HCT116 (cell line): ENCODE measurements around the gene ZNF580. TPM values are rescaled to one million over a fixed set of nuclear protein-coding genes. Genes with fewer than 3 reads are reported as not detected.

Experiments
- ATAC-seq: fragments of 200-7000 bp; cut with Tn5 transposase; 2 replicates; pipeline ENCODE4 v1.9.1; 2020; ENCODE audit warnings: mild to moderate bottlenecking, moderate library complexity
- BruUV-seq: library from RNA; stranded (reverse); fragments of 400-500 nt; replicated peaks from 2 replicates; lab custom pipeline; 2021; lab: Mats Ljungman, UMichigan
- CTCF ChIA-PET: fragments of 300-600 bp; sonication (Branson Sonifier 250); formaldehyde crosslinking; loops from one replicate; lab custom pipeline; 2021; ENCODE audit warnings: antibody characterized with exemption; lab: Charles Lee
- POLR2A ChIA-PET: fragments of 300-600, 350-600 bp; sonication (Branson Sonifier 250); formaldehyde crosslinking; loops from one replicate; lab custom pipeline; 2021; ENCODE audit warnings: antibody characterized with exemption; lab: Charles Lee
- RAD21 ChIA-PET, 2 experiments: fragments of 300-600 bp; sonication (Branson Sonifier 250); formaldehyde crosslinking; loops; one replicate each; lab custom pipeline; 2023; ENCODE audit warnings: low total read pairs in 2 of 2; ENCODE audit not compliant: uncharacterized antibody in 2 of 2, unreplicated experiment in 2 of 2, low non-redundant PET in 1 of 2; lab: Charles Lee
- DNase-seq: peaks from one replicate; pipeline ENCODE4 v3.0.0-alpha.2; 2010; ENCODE audit warnings: low read depth, low spot score
- H2AFZ ChIP-seq: fragments of 200-600 bp; shearing (Covaris generic), sonication (generic); 2 replicates; pipeline ENCODE4 v1.6.1; 2017; ENCODE audit warnings: low read depth, mixed run types, mixed read lengths, antibody characterized with exemption, low read length; ENCODE audit not compliant: poor library complexity, severe bottlenecking
- H3K27ac ChIP-seq: 2 replicates; pipeline ENCODE4 v1.5.1; 2012; ENCODE audit warnings: low read depth, low read length
- H3K27me3 ChIP-seq: fragments of 200-600 bp; sonication (generic); 2 replicates; pipeline ENCODE4 v1.6.1; 2016; ENCODE audit warnings: mixed run types, low read length, mixed read lengths; ENCODE audit not compliant: insufficient read depth
- H3K36me3 ChIP-seq, 2 experiments: fragments of 200-500 bp in 1 of 2; fragments of 200-600 bp in 1 of 2; sonication (Bioruptor generic) in 1 of 2; sonication (generic) in 1 of 2; 2 replicates each; pipeline versions ENCODE4 v1.5.1 to v1.6.1; 2014 to 2016; ENCODE audit warnings: low read length in 2 of 2, inconsistent platforms in 1 of 2, mixed read lengths in 1 of 2, mixed run types in 1 of 2; ENCODE audit not compliant: insufficient read depth in 2 of 2, control insufficient read depth in 1 of 2
- H3K4me1 ChIP-seq, 2 experiments: fragments of 200-600 bp in 1 of 2; sonication (generic) in 1 of 2; 2 replicates each; pipeline versions ENCODE4 v1.5.1 to v1.6.1; 2012 to 2017; ENCODE audit warnings: low read length in 2 of 2, inconsistent platforms in 1 of 2, mild to moderate bottlenecking in 1 of 2, mixed read lengths in 1 of 2, mixed run types in 1 of 2, moderate library complexity in 1 of 2; ENCODE audit not compliant: insufficient read depth in 2 of 2, control insufficient read depth in 1 of 2
- H3K4me2 ChIP-seq: fragments of 200-600 bp; sonication (generic); 2 replicates; pipeline ENCODE4 v1.6.1; 2017; ENCODE audit warnings: mixed run types, low read length, mixed read lengths
- H3K4me3 ChIP-seq, 2 experiments: fragments of 200-600 bp in 1 of 2; sonication (generic) in 1 of 2; replicated peaks in 1 of 2; 2 replicates each; pipeline ENCODE4 v1.5.1; 2011 to 2016; ENCODE audit warnings: low read length in 2 of 2, control low read depth in 1 of 2, low read depth in 1 of 2, mild to moderate bottlenecking in 1 of 2, mixed read lengths in 1 of 2, mixed run types in 1 of 2
- H3K79me2 ChIP-seq: fragments of 200-600 bp; sonication (generic); 2 replicates; pipeline ENCODE4 v1.6.1; 2017; ENCODE audit warnings: mild to moderate bottlenecking, mixed run types, low read length, moderate library complexity, mixed read lengths; ENCODE audit not compliant: insufficient read depth
- H3K9ac ChIP-seq: fragments of 200-600 bp; sonication (generic); 2 replicates; pipeline ENCODE4 v1.6.1; 2016; ENCODE audit warnings: low read length, mixed read lengths
- H3K9me2 ChIP-seq: fragments of 200-600 bp; sonication (generic), shearing (Covaris generic); 2 replicates; pipeline ENCODE4 v1.6.1; 2017; ENCODE audit warnings: mixed run types, mild to moderate bottlenecking, moderate library complexity; ENCODE audit not compliant: insufficient read depth
- H3K9me3 ChIP-seq, 2 experiments: fragments of 200-500 bp in 1 of 2; fragments of 200-600 bp in 1 of 2; sonication (Bioruptor generic) in 1 of 2; sonication (generic) in 1 of 2; 2 replicates each; pipeline ENCODE4 v1.6.1; 2014 to 2017; ENCODE audit warnings: low read length in 2 of 2, mixed read lengths in 2 of 2, inconsistent platforms in 1 of 2, low read depth in 1 of 2, mild to moderate bottlenecking in 1 of 2, mixed run types in 1 of 2, moderate library complexity in 1 of 2; ENCODE audit not compliant: control insufficient read depth in 1 of 2, insufficient read depth in 1 of 2
- H4K20me1 ChIP-seq: fragments of 200-600 bp; sonication (generic), shearing (Covaris generic); 2 replicates; pipeline ENCODE4 v1.6.1; 2017; ENCODE audit warnings: mixed run types, mild to moderate bottlenecking, moderate library complexity; ENCODE audit not compliant: insufficient read depth
- ATF3 ChIP-seq: IDR thresholded peaks from 2 replicates; pipeline ENCODE4 v1.6.1; 2012
- EZH2phosphoT487 ChIP-seq: fragments of 200-600 bp; IDR thresholded peaks from 2 replicates; pipeline ENCODE4 v1.6.1; 2018; ENCODE audit warnings: antibody characterized with exemption, borderline replicate concordance
- FOSL1 ChIP-seq: IDR thresholded peaks from 2 replicates; pipeline ENCODE4 v1.6.1; 2012; ENCODE audit warnings: low read depth
- REST ChIP-seq: IDR thresholded peaks from 2 replicates; pipeline ENCODE4 v1.6.1; 2012; ENCODE audit warnings: low read depth
- SRF ChIP-seq: IDR thresholded peaks from 2 replicates; pipeline ENCODE4 v1.6.1; 2012; ENCODE audit warnings: low read depth
- ZFX ChIP-seq: fragments of 450-650 bp; IDR thresholded peaks from 2 replicates; pipeline ENCODE4 v1.6.1; 2017
- intact Hi-C: fragments of 100-400 bp; cut with micrococcal nuclease; formaldehyde crosslinking; loops from 2 replicates; pipeline ENCODE4 v1.10.0; 2022
- total RNA-seq: library from RNA; stranded (reverse); gene quantifications from one replicate; pipeline ENCODE4 v1.2.1, GENCODE V29; 2021; ENCODE audit not compliant: unreplicated experiment
- TF ChIP-seq, protein P1 (sequence below): IDR thresholded peaks from 2 replicates; pipeline ENCODE4 v1.6.1; 2011; ENCODE audit warnings: mild to moderate bottlenecking, low read length, moderate library complexity; ENCODE audit not compliant: insufficient replicate concordance; ENCODE audit errors: extremely low read depth

ZNF580 gene
- total RNA-seq, 1 experiment from 2014 or later = 36.7 TPM

DNA sequence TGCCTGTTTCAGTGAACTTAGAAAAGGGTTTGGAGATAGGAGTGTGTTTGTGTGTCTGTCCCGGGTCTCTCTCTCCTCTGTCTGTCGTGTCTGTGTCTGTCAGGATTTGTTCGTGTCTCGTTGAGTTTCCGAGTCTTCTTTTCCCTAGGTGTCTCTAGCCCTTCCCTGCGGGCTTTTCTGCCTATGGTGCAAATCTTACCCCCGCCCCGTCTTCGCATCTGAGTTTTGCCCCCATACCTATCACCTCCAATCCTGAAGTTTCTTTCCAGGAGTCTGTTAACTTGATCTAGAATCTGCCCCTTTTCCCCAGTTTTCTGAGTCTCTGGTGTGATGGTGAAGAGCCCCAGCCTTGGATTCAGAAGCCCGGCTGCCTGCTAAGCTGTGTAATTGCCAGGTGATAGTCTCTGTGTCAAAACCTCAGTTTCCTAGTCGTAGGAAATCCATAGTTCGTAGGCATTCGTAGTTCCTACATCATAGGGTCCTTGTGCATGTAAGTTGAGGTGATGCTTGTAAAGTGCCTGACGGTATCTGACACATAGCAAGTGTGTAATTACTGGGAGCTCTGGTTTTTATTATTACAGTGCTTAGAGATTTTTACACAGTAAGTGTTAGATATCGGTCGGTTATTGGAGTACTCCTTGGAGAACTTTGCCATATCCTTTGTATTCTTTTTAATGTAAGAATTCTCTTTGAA lies 35.0 kb downstream of the ZNF580 start:
- peaks cover 12 to 23% of the 10 kb centered on the region in 2 experiments; a peak in 3 of 4 replicates for H3K36me3 ChIP-seq
- POLR2A ChIA-PET = no interaction called here
- H3K27me3 ChIP-seq = no peaks in the 10 kb centered on the region
- H3K79me2 ChIP-seq = peaks cover 92% of the 10 kb centered on the region
- DNase-seq (no peak), ATAC-seq (peak; percentile 1; the same call in 1 of the 2 replicates)
- CTCF ChIA-PET = no interaction called here
- no peak for TF ChIP-seq FOSL1
- TF ChIP-seq, protein P1, sequence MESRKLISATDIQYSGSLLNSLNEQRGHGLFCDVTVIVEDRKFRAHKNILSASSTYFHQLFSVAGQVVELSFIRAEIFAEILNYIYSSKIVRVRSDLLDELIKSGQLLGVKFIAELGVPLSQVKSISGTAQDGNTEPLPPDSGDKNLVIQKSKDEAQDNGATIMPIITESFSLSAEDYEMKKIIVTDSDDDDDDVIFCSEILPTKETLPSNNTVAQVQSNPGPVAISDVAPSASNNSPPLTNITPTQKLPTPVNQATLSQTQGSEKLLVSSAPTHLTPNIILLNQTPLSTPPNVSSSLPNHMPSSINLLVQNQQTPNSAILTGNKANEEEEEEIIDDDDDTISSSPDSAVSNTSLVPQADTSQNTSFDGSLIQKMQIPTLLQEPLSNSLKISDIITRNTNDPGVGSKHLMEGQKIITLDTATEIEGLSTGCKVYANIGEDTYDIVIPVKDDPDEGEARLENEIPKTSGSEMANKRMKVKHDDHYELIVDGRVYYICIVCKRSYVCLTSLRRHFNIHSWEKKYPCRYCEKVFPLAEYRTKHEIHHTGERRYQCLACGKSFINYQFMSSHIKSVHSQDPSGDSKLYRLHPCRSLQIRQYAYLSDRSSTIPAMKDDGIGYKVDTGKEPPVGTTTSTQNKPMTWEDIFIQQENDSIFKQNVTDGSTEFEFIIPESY = no peak
- TF ChIP-seq ZFX = no peak
- no peak for TF ChIP-seq SRF
- no peak for TF ChIP-seq EZH2phosphoT487
- TF ChIP-seq REST = no peak
- TF ChIP-seq ATF3 = no peak
- peak overlapping the region; percentile 77 for H3K4me2 ChIP-seq
- no peaks in the 10 kb centered on the region for H3K9me2 ChIP-seq
- TSS peak; percentile 51 for BruUV-seq
- no peak overlapping the region for H2AFZ ChIP-seq
- peak overlapping the region; percentile 91 for H3K27ac ChIP-seq
- peak overlapping the region; percentile 84 for H3K9ac ChIP-seq
- peaks cover 11 to 44% of the 10 kb centered on the region in 2 experiments for H3K4me1 ChIP-seq
- intact Hi-C loops = no loop called here
- H3K4me3 ChIP-seq = peak overlapping the region; percentile 83 to 94
- 0 out of 2 replicates have a peak, but pooled peaks cover 8% of the 10 kb centered on the region for H4K20me1 ChIP-seq
- RAD21 ChIA-PET = no interaction called here
- H3K9me3 ChIP-seq = no peaks in the 10 kb centered on the region
